Glomerular endothelial cell (primary cell): Measurements from ENCODE around the gene ZBTB22. TPM values are rescaled to one million over a fixed set of nuclear protein-coding genes. Genes with fewer than 3 reads are reported as not detected.
"Not testable (repeated sequence)": the region's sequence is repeated elsewhere in the genome, so short reads cannot be mapped to it uniquely, and the experiment has no call there.

Experiments used
- DNase-seq: peaks from one replicate; pipeline ENCODE4 v3.0.0-alpha.2; 2011; ENCODE audit warnings: low read depth, low spot score; ENCODE audit errors: extremely low read depth
- total RNA-seq: library from RNA; depleted of rRNA; stranded (reverse); fragments of >200 nt; gene quantifications from 2 replicates; pipeline ENCODE4 v1.2.3, GENCODE V29; 2015

ZBTB22 gene
- total RNA-seq, 1 donor from 2014 or later, result 11.0 TPM

- DNase-seq, result no peak
These were observed 37.0 kb downstream of the ZBTB22 start for GRCh38 chr6:33280539-33280938.

DNA sequence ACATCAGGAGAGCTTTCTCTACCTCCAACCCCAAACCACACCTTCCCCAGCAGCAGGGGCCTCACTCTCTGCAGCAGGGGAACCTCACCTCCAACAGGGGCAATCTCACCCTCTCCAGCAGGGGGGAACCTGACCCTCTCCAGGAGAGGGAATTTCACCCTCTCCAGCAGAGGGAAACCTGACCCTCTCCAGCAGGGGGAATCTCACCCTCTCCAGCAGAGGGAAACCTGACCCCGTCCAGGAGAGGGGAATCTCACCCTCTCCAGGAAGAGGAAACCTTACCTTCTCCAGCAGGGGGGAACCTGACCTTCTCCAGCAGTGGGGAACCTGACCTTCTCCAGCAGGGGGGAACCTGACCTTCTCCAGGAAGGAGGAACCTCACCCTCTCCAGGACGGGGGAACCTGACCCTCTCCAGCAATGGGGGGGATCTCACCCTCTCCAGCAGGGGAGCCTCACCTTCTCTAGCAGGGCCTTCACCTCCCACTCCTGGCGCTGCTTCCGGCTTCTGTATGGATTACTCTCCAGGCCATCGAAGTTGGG, 37.5 kb downstream of the ZBTB22 start:
- no peak for DNase-seq

GRCh38 chr6:33279257-33279695, 38.3 kb downstream of the ZBTB22 start:
- no peak for DNase-seq

DNA sequence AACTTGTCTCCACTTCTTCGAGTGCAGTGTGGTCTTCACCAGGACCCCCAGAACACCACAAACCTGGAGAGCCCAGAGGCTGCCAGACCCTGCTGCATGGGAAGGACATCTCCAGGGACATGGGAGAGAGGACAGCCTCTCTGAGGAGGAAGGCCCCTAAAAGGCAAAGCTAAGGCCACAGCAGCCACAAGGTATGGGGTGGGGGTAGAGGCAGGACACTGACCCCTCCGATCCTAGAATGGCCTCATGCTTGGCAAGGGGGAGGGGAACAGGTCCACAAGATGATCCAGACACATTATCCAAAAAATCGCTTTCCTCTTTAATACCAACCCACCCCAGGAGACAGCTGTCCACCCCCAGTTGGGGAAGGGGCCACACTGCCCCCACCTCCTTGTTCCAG, 38.7 kb downstream of the ZBTB22 start:
- DNase-seq, result no peak

DNA sequence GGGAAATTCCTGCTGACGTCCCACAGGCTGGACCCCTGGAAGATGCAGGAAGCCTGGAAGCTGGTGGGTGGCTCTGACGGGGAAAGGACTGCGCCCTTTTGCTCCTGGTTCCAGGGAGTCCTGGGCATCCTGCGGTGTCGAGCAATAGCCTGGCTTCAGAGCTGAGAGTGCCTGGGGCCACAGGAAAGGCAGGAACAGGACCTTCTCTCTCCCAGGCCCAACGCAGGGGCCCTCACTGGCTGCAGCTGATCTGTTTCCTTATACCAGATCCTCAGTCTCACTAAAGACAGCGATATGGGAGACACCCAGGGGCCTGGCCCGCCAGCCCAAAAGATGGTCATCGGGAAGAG, 39.2 kb downstream of the ZBTB22 start:
- no peak for DNase-seq

GRCh38 chr6:33277663-33278391, 39.7 kb downstream of the ZBTB22 start:
- no peak for DNase-seq

DNA sequence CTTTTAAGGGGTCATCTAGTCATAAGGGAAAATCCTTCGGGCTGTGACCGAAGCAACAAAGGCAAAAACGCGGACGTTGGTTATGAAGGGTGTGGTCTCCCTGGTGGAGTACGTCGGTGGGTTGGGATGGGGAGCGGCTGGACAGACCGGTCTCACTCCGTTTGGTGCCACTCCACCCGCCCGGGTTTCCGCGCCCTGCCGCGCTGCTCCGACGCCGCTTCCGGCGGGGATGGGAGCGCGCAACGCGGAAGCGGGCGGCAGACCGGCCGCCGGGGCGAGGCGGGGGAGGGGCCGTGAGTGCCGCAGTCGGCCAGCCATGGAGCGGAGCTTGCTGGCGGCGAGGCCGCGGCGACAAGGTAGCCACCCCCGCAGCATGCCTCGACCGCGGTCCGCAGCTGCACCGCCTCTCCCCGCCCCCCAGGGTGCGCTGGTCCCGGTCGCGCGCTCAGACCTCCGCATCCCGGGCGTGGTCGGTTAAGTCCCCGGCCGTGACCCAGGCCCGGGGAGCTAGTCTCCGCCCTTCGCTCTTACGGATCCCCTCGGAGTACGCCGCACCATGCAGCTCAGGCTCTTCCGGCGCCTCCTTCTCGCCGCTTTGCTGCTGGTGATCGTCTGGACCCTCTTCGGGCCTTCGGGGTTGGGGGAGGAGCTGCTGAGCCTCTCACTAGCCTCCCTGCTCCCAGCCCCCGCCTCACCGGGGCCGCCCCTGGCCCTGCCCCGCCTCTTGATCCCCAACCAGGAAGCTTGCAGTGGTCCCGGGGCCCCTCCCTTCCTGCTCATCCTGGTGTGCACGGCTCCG, 40.5 kb downstream of the ZBTB22 start, which contains the start of gene B3GALT4:
Gene B3GALT4, plus strand, starts transcription at position 260 of the 799 bp plus-strand sequence. Its CDS starts 297 bp downstream, at position 557.
- DNase-seq, result no peak

DNA sequence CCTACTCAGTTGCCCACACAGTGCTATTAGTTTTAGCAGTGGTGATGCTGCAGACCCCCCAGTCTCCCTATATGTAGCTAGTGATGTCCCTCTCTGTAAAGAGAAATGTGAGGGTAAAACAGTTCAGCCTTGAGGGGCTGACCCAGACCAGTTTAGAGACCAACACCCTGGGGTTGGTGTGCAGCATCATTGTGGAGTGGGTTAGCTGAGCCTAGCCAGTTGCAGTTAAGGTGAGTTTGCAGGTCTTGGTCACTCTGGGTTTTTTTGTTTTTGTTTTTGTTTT, 41.0 kb downstream of the ZBTB22 start:
- DNase-seq, result no peak

DNA sequence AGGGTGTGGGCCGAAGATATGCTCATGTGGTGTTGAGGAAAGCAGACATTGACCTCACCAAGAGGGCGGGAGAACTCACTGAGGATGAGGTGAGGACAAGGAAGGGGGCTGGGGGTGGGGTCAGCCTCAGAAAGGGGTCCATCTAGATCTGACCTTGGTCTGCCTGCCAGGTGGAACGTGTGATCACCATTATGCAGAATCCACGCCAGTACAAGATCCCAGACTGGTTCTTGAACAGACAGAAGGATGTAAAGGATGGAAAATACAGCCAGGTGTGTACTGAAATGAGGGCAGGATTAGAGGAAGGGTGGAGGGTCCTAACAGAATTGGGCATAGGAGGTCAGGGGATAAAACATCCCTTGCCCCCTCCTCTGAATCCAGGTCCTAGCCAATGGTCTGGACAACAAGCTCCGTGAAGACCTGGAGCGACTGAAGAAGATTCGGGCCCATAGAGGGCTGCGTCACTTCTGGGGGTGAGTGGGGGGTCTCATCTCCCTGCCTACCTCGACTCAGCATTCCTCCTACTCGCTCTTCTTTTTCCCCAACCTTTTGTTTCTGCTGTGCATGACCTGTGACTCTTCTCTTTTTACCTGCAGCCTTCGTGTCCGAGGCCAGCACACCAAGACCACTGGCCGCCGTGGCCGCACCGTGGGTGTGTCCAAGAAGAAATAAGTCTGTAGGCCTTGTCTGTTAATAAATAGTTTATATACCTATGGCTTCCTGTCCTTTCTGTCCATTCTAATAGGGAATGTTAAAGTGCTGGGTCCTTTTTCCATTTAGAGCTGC, 41.6 kb downstream of the ZBTB22 start:
- not testable (repeated sequence) for DNase-seq

DNA sequence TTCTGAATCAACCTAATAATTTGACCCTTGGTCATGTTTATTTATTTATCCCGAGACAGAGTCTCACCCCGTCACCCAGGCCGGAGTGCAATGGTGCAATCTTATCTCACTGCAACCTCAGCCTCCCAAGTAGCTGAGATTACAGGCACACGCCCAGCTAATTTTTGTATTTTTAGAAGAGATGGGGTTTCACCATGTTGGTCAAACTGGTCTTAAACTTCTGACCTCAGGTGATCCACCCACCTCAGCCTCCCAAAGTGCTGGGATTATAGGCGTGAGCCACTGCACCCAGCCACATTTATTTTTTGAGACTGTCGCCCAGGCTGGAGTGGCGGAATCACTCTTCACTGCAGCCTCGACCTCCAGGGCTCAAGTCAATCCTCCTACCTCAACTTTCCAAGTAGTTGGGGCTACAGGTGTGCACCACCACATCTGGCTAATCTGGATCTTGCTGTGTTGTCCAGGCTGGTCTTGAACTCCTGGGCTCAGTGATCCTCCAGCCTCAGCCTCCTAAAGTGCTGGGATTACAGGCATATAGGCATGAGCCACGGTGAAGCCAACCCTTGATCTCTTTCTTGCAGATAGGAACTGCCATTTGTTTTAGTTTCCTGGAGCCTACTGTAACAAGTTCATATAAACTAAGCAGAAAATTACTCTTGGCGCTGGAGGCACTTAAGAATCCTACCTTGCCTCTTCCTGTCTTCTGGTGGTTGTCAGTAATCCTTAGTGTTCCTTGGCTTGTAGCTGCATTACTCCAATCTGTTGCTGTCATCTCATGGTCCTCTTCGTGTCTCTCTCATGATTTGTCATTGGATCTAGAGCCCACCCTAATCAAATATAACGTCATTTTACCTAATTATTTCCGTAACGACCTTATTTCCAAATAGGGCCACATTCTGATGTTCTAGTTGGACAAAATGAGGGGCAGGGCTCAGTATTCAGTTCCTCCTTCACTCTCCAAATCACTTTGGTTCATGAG, 43.3 kb downstream of the ZBTB22 start:
- no peak for DNase-seq

DNA sequence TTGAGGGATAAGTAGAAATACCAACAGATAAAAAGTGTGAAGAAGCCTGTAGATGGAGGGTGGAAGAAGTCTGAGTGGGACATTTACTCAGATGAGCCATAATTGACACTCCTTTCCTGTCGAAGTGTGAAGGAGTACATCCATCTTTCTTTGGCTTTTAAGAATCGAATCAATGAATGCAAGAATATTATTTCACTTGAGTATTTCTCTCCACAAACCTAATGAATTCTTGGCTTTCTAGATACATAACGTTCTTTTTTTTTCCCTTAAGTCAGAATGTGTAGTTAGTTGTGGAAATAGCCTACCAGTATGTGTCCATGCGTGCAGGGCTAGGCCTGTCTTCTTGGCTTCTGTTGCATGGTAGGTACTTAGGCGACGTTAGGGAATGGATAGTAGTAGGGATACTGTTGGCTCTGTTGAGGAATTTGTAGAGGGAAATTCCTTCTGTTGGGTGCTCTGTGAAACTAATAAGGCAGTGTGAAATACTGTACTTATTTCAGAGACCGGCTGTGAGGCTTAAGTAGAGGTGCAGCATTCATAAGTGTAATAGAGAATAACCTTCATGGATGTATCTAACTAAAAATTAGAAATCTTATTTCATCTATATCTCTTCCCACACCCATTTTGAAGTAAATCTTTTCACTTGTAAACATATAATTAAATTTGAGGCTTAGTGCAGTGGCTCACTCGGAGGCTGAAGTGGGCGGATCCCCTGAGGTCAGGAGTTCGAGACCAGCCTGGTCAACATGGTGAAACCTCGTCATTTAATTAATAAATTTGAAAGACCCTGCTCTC, 44.2 kb downstream of the ZBTB22 start:
- no peak for DNase-seq

DNA sequence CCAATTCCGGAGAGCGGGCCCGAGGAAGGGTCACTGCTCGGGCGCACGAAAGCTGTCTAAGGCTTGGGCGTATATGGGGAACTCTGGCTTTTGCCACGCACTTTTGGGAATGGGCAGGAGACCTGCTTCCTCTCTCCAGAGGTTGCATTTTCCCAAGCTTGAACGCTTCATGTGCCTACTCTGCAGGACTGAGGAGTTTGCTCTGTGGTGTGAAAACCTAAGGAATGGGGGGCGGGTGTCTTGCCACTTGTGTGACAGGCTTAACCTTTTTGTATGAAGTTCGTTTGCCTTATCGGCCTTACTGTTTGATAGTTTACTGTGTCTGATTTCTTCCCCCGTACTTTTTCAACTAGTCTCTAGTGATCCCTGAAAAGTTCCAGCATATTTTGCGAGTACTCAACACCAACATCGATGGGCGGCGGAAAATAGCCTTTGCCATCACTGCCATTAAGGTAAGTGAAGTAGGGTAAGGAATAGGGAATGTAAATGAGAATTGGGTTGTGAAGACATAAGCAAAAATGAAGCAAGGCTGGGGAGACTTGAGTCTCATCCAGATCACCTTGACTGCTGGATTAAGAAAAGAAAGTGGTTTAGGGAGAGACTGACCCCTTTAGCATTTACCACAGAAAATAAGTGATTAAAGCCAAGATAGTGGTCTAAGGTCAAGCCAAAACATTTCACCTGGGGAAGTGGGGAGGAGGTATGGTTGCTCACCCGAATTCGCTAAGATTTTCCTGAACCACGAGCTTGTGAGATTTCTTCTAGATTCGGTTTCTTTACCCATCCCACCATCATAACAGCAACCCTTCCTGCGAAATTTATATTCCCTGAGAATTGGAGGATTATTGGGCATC, 45.0 kb downstream of the ZBTB22 start:
- no peak for DNase-seq

DNA sequence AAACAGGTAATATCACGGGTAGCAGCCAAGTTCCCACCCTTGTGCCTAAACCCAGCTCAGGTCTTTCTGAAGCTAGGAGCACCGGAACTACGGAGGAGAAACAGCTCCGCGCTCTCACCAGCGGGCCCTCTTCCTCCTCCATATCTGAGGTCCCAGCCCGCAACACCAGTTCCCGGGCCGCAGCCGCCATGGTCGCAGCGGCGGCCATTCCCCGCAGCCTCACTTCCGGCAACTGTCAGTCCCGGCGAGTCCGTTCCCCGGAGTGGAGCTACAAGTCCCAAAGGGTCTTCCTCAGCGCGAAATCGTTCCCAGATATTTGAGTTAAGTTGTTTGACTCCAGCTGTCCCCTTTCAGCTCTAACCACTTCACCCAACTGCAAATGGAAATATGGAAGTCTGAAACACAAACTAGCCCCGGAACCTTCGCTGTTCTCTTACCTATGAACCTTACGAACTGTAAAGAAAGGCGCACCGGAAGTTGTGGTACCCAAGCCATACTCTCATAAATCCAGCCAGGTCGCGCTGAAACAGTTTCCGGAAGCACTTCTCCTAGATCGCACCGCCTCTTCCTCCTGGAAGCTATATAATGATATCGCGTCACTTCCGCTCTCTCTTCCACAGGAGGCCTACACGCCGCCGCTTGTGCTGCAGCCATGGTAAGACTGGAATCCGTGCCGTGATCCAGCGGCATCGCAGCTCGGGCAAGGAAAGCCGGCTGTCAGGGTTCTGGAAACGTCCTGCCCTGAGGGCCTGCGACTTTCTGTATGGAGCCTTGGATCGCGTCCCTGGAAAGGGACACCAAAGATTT, 45.9 kb downstream of the ZBTB22 start, which contains the start of the genes RPS18 and VPS52:
Gene RPS18, plus strand, starts transcription at position 608 of the 807 bp plus-strand sequence. Its CDS starts 45 bp downstream, at position 653.
Gene VPS52, minus strand, starts transcription at position 409 of the 807 bp plus-strand sequence. Its CDS starts 201 bp downstream, at position 208.
- peak; percentile 99 for DNase-seq

DNA sequence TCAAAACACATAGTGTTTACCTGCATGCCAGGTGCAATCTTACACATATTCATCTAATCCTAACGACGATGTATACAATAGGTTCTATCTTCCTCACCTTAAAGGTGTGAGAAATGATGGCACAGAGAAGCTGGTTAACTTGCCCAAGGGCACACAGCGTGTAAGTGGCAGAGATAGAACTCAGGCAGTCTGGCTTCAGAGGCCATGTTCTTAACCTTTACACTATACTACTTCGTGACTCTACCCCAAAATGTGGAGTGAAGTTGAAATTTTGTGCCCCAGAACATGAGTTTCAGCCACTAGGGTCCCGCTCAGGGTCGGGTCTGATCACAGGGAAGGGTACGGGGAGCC, 46.5 kb downstream of the ZBTB22 start:
- DNase-seq, result no peak
